HG02973 (cell line): Measurements from ENCODE around the gene SLC43A1.
"Not testable (repeated sequence)": the region's sequence is repeated elsewhere in the genome, so short reads cannot be mapped to it uniquely, and the experiment has no call there.

Experiments used
- ATAC-seq: cut with Tn5 transposase; IDR thresholded peaks from one replicate; pipeline ENCODE4 v1.9.1; 2021; ENCODE audit warnings: moderate library complexity; ENCODE audit not compliant: unreplicated experiment

SLC43A1 gene

DNA sequence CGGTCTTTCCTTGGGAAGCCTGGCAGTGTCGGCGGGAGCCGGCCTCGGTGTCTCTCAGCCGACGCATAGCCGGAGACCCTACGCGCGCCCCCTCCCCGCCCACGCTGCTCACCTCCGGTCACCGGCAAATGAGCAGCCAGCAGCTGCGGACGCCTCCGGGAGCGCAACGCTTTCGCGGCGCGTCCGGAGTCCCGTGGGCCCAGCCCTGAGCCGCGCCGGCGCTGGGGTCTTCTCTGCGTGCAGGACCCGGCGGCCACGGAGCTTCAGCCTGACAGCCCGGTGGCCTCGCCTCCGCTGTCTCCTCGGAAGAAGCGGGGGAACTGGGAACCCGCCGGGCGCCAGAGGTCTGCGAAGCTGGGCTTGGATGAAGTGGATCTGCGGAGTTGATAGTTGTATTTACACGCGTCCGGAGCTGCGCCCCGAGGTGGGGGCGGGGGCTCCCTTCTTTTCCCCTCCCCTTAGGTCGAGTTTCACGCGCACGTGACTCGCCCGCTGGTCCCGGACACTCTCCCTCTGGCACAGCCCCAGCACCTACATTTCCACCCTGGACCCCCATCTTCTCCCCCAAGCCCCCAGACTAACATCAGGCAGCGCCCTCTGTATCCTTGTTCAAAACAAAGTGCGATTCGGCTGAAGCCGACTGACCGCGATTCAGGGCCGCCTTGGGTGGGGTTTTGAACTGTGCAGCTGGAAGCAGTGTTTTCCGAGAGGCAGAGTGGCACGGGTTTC is at the start of gene SLC43A1:
Gene SLC43A1 (minus strand): TSS at position 371 of the 729 bp plus-strand sequence. CDS start 1,591 bp downstream, outside the sequence.
- ATAC-seq = peak; percentile 45

DNA sequence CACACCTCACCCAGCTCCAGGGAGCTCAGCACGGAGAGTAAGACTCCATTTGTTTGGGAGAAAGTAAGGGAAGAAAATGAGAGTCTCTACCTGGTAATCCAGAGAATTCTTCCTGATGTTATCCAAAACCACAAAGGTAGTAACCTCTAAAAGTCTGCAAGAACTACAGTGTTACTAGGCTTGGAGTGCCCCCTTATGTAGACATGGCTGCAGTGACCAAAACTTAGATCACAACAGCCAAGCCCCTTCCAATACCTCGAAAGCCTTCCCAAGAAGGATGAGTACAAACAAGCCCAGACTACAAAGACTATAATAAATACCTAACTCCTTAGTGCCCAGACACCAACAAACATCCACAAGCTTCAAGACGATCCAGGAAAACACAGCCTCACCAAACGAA is 47.1 kb upstream of the SLC43A1 start:
- ATAC-seq = no peak

DNA sequence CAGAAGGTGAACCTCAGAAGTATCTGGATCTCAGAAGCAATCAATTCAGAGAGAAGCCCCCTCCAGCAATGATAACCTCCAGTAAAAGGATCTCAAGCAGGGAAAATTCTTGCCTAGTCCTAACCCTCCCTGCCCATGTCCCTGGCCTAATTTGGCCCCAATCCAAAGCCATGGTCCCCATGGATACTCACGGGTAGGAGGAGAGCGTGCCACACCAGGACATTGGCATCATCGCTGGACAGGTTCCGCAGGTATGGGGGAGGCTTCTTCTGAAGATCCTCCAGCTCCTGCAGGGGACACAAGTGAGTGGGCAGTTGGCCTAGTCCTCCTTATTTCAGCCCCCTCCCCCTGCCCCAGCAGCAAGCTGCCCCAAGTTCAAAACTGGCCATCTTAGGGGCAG is 44.6 kb upstream of the SLC43A1 start:
- ATAC-seq = no peak

GRCh38 chr11:57556041-57556440 is 40.5 kb upstream of the SLC43A1 start:
- no peak for ATAC-seq

- ATAC-seq = no peak
Measured at GRCh38 chr11:57555393-57555792, 39.9 kb upstream of the SLC43A1 start.

GRCh38 chr11:57552479-57552878 is 37.0 kb upstream of the SLC43A1 start:
- no peak for ATAC-seq

DNA sequence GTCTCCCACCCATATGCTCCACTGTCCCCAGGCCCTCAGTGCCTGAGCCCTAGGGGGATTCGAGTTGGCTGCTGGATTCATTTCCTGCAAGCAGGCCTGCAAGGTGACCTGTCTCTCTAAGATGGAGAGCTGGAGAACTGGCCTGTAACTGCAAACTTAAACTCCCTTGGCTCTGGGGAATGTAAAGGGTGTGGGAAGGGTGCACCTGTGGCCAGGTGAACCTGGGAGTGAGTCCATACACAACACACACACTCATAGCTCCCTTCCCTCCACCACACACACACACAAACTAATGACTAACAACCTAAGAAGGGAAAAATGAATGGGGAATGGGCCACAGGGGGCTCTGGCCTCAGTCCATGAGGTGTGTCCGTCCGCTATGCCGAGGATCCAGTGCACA is 36.4 kb upstream of the SLC43A1 start:
- no peak for ATAC-seq

DNA sequence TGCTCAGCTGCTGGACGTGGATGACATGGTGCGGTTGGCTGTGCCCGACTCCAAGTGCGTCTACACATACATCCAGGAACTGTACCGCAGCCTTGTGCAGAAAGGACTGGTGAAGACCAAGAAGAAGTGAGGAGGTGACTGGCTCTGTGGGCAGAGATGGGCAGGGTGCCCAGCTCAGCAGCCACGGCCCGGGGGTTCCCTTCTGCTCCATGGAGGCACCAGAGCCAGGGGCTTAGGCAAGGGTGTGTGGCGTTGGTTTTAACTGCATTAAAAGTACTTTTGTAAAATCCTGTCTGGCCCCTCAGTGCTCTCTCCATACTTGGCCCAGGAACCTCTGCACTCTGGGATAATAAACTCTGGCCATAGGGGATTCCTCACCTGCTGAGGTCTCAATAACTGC is 34.5 kb upstream of the SLC43A1 start:
- no peak for ATAC-seq

DNA sequence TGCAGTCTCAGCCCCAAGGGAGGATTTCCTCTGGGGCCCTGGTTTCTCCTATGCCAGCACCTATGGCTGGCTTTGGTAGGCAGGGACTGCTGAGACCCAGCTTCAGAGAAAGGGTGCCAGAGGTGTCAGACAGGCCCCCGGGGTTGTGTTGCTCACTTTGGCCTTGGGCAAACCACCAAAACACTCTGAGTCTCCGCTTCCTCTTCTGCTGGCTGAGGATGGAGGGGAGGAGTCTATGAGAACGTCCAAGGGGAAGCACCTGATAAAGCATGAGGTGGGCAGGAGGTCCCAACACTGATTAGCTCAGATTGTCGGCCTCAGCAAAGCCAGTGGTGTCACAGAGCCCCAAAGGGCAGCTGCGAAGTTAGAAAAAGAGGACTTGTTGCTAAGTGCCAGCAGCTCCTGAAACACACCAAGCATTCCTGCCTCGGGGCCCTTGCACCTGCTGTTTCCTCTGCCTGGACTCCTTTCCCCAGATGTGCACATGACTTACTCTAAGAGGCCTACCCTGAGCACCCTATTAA is 32.4 kb upstream of the SLC43A1 start:
- peak; percentile 89 for ATAC-seq

DNA sequence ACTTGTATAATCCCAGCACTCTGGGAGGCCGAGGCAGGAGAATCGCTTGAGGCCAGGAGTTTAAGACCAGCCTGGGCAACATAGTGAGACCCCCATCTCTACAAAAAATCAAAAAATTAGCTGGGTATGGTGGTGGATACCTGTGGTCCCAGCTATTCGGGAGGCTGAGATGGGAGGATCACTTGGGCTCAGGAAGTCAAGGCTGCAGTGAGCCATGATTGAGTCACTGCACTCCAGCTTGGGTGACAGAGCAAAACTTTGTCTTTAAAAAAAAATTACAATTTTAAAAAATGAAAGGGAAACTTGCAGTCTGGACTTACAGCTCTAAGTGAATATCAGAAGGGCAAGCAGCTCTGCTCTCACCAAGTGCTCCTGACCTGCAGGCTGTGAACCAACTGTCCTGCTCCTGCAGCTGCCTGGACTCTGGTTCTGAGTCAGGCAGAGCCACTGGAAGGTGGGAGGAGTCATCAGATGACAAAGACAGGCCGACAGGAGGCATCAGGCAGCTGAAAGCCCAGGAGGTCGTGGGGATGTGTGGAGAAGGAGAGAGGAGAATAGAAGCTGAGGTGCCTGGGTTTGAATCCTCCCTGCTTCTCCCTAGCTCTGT is 31.5 kb upstream of the SLC43A1 start:
- peak; percentile 62 for ATAC-seq

DNA sequence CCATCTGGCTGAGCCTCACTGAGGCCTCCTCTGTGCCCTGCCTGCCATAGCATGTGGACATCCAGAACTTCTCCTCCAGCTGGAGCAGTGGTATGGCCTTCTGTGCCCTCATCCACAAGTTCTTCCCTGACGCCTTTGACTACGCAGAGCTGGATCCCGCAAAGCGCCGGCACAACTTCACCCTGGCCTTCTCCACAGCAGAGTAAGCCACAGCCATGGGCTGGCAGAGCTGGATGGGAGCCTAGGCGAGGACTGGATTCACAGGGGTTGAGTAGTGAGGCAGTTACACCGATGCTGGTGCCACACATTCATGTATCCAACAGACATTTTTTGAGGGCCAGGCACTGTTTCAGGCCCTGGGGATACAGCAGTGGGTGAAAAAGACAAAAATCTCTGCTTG is 30.9 kb upstream of the SLC43A1 start:
- no peak for ATAC-seq

- no peak for ATAC-seq
Measured at GRCh38 chr11:57545883-57546282, 30.4 kb upstream of the SLC43A1 start.

DNA sequence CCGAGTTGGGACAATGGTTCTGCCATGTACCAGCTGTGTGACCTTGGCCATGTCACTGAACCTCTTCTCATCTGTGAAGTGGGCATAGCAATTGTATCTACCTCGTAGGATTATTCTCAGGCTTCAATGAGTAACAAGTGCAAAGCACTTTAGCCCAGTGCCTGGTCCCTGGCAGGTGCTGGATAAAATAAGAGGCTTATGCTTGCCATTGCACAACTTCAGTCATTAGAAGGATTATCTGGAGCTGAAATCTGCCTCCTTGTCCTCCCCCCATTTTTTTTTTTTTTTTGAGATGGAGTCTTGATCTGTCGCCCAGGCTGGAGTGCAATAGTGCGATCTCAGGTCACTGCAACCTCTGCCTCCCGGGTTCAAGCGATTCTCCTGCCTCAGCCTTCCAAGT is 29.1 kb upstream of the SLC43A1 start:
- no peak for ATAC-seq

DNA sequence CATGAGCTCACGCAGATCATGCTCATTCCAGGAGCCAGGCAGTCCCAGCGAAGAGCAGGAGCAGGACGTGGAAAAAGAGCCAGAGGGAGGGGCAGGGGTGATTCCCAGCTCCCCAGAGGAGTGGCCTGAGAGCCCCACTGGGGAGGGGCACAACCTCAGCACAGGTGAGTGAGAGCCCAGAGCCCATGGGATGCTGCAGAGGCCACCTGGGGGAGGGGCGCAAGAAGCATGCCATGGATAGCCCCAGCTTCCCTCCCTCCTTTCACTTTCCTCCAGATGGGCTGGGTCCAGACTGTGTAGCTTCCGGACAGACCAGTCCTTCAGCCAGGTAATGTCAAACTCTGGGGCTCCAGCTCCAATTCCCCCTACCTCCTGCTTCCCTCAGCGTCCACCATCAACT is 28.1 kb upstream of the SLC43A1 start:
- ATAC-seq = no peak

- ATAC-seq = no peak
Measured at GRCh38 chr11:57542582-57542981, 27.1 kb upstream of the SLC43A1 start.

- ATAC-seq = no peak
Measured at GRCh38 chr11:57541169-57541568, 25.7 kb upstream of the SLC43A1 start.

DNA sequence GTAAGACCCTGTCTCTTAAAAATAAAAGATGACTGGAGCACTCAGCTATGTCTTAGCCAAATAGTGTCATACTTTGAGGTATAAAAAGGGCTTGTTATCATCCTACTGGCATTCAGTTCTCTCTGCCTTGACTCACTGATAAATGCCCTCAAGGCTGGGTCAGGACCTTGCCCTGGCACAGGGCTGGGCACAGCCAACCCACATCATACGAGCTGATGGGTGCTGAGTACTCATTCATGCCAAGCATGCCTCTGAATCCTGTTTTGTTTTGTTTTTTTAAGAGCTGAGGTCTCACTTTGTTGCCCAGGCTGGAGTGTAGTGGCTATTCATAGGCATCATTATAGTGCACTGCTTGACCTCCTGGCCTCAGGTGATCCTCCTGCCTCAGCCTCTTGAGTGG is 23.8 kb upstream of the SLC43A1 start:
- ATAC-seq = no peak

GRCh38 chr11:57536947-57537619 is 21.6 kb upstream of the SLC43A1 start, which contains the start of gene SMTNL1:
Gene SMTNL1 (plus strand): TSS chr11:57537595. CDS start chr11:57542643, 5,048 bp downstream.
- ATAC-seq = no peak

DNA sequence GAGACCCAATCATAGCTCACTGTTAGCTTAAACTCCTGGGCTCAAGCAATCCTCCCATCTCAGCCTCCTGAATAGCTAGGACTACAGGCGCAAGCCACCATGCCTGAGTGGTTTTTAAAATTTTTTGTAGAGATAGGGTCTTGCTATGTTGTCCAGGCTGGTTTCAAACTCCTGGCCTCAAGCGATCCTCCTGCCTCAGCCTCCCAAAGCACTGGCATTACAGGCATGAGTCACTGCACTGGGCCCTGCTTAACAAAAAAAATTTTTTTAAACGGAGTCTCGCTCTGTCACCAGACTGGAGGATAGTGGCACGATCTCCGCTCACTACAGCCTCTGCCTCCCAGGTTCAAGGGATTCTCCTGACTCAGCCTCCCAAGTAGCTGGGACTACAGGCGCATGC is 18.9 kb upstream of the SLC43A1 start:
- not testable (repeated sequence) for ATAC-seq

DNA sequence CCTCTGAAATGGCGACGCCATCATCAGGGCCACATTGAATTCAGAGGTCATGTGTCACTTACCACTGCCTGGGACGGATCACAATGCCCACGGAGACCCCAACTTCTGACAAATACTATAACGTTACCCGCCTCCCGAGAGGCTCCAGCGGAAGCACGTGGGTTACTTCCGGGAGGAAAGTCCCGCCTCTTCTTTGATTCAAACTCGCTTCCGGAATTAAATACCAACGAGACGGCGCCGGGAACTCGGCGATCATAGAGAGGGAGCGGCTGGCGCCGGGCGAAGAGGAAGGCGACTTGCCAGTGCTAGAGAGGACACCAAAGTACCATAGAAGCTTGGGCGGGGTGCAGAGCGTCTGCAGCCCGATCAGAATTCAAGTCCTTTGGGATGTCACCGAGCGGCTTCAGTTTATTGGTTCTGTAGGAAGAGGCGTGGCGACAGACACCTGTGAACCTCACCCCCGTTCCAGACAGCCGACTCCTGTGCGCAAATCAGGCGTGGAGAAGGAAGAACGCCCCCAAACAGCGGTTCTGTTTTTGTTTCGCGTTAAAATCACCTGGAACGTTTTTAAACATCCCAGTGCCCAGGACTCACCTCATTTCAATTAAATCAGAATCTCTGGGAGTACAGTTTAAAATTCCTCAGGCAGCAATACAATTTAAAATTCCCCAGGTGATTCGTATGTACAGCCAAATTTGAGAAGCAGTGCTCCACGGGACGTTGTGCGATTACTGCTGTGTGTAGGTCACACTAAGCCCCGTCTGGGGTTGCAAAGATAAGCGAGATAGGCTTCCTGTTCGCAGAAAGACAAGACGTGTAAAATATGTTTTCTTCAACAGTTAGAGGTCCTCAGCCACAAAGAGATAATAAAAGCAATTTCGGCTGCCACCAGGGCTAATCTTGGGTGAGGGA is 15.3 kb upstream of the SLC43A1 start, which contains the start of gene TIMM10:
Gene TIMM10 (minus strand): TSS at position 159 of the 912 bp plus-strand sequence. CDS start 565 bp downstream, outside the sequence.
- ATAC-seq = peak; percentile 97

DNA sequence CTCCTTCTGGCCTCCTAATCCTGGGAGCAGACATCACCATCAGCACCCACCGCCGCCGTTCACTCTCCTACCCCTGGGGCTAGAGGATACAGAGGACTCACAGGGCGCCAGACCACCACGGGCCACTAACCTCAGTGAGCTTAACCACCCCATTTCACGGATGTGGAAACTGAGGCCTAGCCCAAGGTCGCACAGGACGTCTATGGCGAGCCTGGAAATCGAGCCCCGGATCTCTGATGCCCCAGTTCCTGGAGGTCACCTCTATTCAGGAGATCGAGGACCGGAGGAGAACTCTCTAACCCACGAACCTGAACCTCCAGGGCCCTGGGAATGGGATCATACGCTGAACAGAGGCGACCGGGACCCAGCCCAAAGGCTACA is 14.7 kb upstream of the SLC43A1 start:
- ATAC-seq = no peak
